ENCODE results near the gene NFKB2.

NFKB2 gene

GRCh38 chr10:102419269-102420180, 24.0 kb downstream of the NFKB2 start:
- no peak for TF ChIP-seq POLR2A (IDR thresholded peaks at IDR 0.05; ENCODE audit: extremely low read depth, insufficient read length)
- TF ChIP-seq CTCF (IDR thresholded peaks at IDR 0.05; ENCODE audit: low read depth, low read length) = peak; percentile 3
- no peak for TF ChIP-seq MYC (IDR thresholded peaks at IDR 0.05; ENCODE audit: low read depth, low read length)
- no peak for TF ChIP-seq MAX (IDR thresholded peaks at IDR 0.05; ENCODE audit: low read depth, low read length)
- H3K4me3 ChIP-seq (ENCODE audit: low read depth, low read length) = peak overlapping the region; percentile 88
- peak; percentile 66 for DNase-seq (ENCODE audit: low read depth)

- TF ChIP-seq POLR2A (IDR thresholded peaks at IDR 0.05; ENCODE audit: extremely low read depth, insufficient read length) (no peak), MAX (IDR thresholded peaks at IDR 0.05; ENCODE audit: low read depth, low read length) (no peak), MYC (IDR thresholded peaks at IDR 0.05; ENCODE audit: low read depth, low read length) (no peak), CTCF (IDR thresholded peaks at IDR 0.05; ENCODE audit: low read depth, low read length) (no peak)
- no peak for DNase-seq (ENCODE audit: low read depth)
- peak overlapping the region; percentile 88 for H3K4me3 ChIP-seq (ENCODE audit: low read depth, low read length)
Observed at GRCh38 chr10:102420181-102420713, 24.7 kb downstream of the NFKB2 start.

- H3K4me3 ChIP-seq (ENCODE audit: low read depth, low read length) = peak within 1 kb of the TSS; percentile 88
- peak; percentile 98 for DNase-seq (ENCODE audit: low read depth)
- peak; percentile 56 for TF ChIP-seq POLR2A (IDR thresholded peaks at IDR 0.05; ENCODE audit: extremely low read depth, insufficient read length)
- peak; percentile 78 for TF ChIP-seq MYC (IDR thresholded peaks at IDR 0.05; ENCODE audit: low read depth, low read length)
- TF ChIP-seq CTCF (IDR thresholded peaks at IDR 0.05; ENCODE audit: low read depth, low read length) = no peak
- peak; percentile 70 for TF ChIP-seq MAX (IDR thresholded peaks at IDR 0.05; ENCODE audit: low read depth, low read length)
Observed at GRCh38 chr10:102420714-102421506, 25.4 kb downstream of the NFKB2 start, which contains the start of gene FBXL15. Gene FBXL15 (plus strand): TSS chr10:102420836. CDS start chr10:102421130, 294 bp downstream.

- no peak for DNase-seq (ENCODE audit: low read depth)
- TF ChIP-seq MAX (IDR thresholded peaks at IDR 0.05; ENCODE audit: low read depth, low read length) = no peak
- peak overlapping the region; percentile 88 for H3K4me3 ChIP-seq (ENCODE audit: low read depth, low read length)
Observed at GRCh38 chr10:102421507-102421756, 25.9 kb downstream of the NFKB2 start.

- DNase-seq (ENCODE audit: low read depth) = peak; percentile 59
- no peak for TF ChIP-seq CTCF (IDR thresholded peaks at IDR 0.05; ENCODE audit: low read depth, low read length)
- 0 out of 2 replicates have a peak, but pooled peaks have one; percentile 2 for TF ChIP-seq MAX (IDR thresholded peaks at IDR 0.05; ENCODE audit: low read depth, low read length)
- H3K4me3 ChIP-seq (ENCODE audit: low read depth, low read length) = peak overlapping the region; percentile 88
Observed at GRCh38 chr10:102421757-102422512, 26.4 kb downstream of the NFKB2 start.

Data from NB4 (cell line).